AG04450 (cell line): ENCODE measurements around the gene PLSCR4. TPM values are rescaled to one million over a fixed set of nuclear protein-coding genes. Genes with fewer than 3 reads are reported as not detected.

Experiments used
- CTCF ChIA-PET: fragments of 300-600, 350-600 bp; formaldehyde crosslinking; extraction: SDS; loops from one replicate; lab custom pipeline; 2022; ENCODE audit warnings: antibody characterized with exemption, inconsistent platforms; lab: Charles Lee
- POLR2A ChIA-PET: fragments of 350-600 bp; formaldehyde crosslinking; extraction: SDS; loops from one replicate; lab custom pipeline; 2021; ENCODE audit warnings: antibody characterized with exemption, inconsistent platforms; lab: Yijun Ruan, JAX
- DNase-seq: peaks from one replicate; pipeline ENCODE4 v3.0.0-alpha.2; 2011; ENCODE audit warnings: low read depth, low spot score
- H3K27ac ChIP-seq: one replicate; pipeline ENCODE4 v1.5.1; 2012; ENCODE audit warnings: low read depth, low read length, control low read depth
- H3K27me3 ChIP-seq: one replicate; pipeline ENCODE4 v1.6.0; 2012; ENCODE audit warnings: low read length; ENCODE audit not compliant: control insufficient read depth, insufficient read depth
- H3K4me3 ChIP-seq: 2 replicates; pipeline ENCODE4 v1.5.1; 2011; ENCODE audit warnings: mild to moderate bottlenecking, low read depth, low read length, control low read depth
- H3K9me3 ChIP-seq: 2 replicates; pipeline ENCODE4 v1.5.1; 2012; ENCODE audit warnings: low read length; ENCODE audit not compliant: control insufficient read depth, insufficient read depth
- CTCF ChIP-seq: IDR thresholded peaks from 2 replicates; pipeline ENCODE4 v1.5.1; 2011; ENCODE audit warnings: low read depth, low read length, control low read depth, inconsistent platforms
- polyA plus RNA-seq: library from polyadenylated mRNA; depleted of rRNA; stranded (reverse); fragments of >200 nt; gene quantifications from 2 replicates; pipeline ENCODE4 v1.2.3, GENCODE V29; 2011

The PLSCR4 gene
- polyA plus RNA-seq, 1 experiment: 8.5 TPM

GRCh38 chr3:146195030-146195429 is 55.9 kb downstream of the PLSCR4 start:
- CTCF ChIA-PET: interaction anchor here (2.6 kb wide), 1 partner anchor 132 kb away, joined by 13 read pairs; no protein-coding TSS in a partner anchor
- no peak overlapping the region for H3K4me3 ChIP-seq
- H3K27me3 ChIP-seq: no peaks in the 10 kb centered on the region
- no peak for DNase-seq
- POLR2A ChIA-PET: no interaction called here
- H3K9me3 ChIP-seq: no peaks in the 10 kb centered on the region
- no peak for TF ChIP-seq CTCF
- H3K27ac ChIP-seq: no peak overlapping the region

DNA sequence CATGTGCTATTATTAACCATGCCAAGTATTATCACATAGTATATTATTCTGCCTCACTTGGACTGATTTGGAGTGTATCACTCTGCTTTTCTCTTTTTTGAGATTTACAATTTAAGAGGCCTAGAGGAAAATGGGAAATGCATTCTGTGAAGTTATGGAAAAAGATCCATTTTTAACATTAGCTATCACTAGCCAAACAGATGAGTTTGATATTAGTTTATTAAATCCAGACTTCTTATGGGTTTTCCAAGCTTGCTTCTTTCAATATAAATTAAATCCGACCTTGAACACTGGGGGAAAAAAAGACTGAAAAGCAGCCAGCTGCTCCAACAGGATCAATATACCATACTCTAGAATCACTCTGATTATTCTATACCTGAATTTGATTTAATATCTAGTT is 59.9 kb downstream of the PLSCR4 start:
- Histone ChIP-seq H3K27ac (no peak overlapping the region), H3K27me3 (no peaks in the 10 kb centered on the region), H3K4me3 (no peak overlapping the region), H3K9me3 (no peaks in the 10 kb centered on the region)
- no peak for DNase-seq
- POLR2A ChIA-PET: interaction anchor here (2.1 kb wide), 1 partner anchor 136 kb away, joined by 9 read pairs; no protein-coding TSS in a partner anchor
- CTCF ChIA-PET: interaction anchor here (0.5 to 5.1 kb wide), 20 partner anchors 14 to 447 kb away, joined by 3 to 270 read pairs (median 25); no protein-coding TSS in a partner anchor
- no peak for TF ChIP-seq CTCF

GRCh38 chr3:146189519-146190173 is 61.3 kb downstream of the PLSCR4 start:
- Histone ChIP-seq H3K4me3 (no peak overlapping the region), H3K27me3 (no peaks in the 10 kb centered on the region), H3K9me3 (no peaks in the 10 kb centered on the region), H3K27ac (no peak overlapping the region)
- TF ChIP-seq CTCF: peak; percentile 80
- peak; percentile 10 for DNase-seq
- POLR2A ChIA-PET: interaction anchor here (2.1 kb wide), 1 partner anchor 137 kb away, joined by 9 read pairs; no protein-coding TSS in a partner anchor
- CTCF ChIA-PET: interaction anchor here (0.5 to 5.1 kb wide), 84 partner anchors 8 to 871 kb away, joined by 3 to 270 read pairs (median 4); partner anchors contain the start of genes PLOD2, PLSCR1 and PLSCR4

- TF ChIP-seq CTCF: peak; percentile 72
- ChIA-PET CTCF (interaction anchor here (0.9 to 5.1 kb wide), 34 partner anchors 10 to 457 kb away, joined by 3 to 270 read pairs (median 10); partner anchors contain the start of gene PLOD2), POLR2A (no interaction called here)
- H3K27ac ChIP-seq: no peak overlapping the region
- H3K4me3 ChIP-seq: no peak overlapping the region
- H3K27me3 ChIP-seq: no peaks in the 10 kb centered on the region
- no peak for DNase-seq
- H3K9me3 ChIP-seq: no peaks in the 10 kb centered on the region
Observed at GRCh38 chr3:146187334-146187950, 63.5 kb downstream of the PLSCR4 start.
